ENCODE data around the gene TP53.
"Not testable (repeated sequence)": the region's sequence is repeated elsewhere in the genome, so short reads cannot be mapped to it uniquely, and the experiment has no call there.

TP53 gene

DNA sequence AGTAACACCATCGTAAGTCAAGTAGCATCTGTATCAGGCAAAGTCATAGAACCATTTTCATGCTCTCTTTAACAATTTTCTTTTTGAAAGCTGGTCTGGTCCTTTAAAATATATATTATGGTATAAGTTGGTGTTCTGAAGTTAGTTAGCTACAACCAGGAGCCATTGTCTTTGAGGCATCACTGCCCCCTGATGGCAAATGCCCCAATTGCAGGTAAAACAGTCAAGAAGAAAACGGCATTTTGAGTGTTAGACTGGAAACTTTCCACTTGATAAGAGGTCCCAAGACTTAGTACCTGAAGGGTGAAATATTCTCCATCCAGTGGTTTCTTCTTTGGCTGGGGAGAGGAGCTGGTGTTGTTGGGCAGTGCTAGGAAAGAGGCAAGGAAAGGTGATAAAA lies 14.1 kb downstream of the TP53 start:
- no peak for DNase-seq

DNA sequence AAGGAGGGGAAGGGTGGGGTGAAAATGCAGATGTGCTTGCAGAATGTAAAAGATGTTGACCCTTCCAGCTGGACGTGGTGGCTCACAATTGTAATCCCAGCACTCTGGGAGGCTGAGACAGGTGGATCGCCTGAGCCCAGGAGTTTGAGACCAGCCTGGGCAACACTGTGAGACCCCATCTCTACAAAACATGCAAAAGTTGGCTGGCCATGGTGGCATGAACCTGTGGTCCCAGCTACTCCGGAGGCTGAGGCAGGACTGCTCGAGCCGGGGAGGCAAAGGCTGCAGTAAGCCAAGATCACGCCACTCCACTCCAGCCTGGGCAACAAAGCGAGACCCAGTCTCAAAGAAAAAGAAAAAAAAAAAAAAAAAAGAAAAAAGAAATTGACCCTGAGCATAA lies 18.8 kb downstream of the TP53 start:
- no peak for DNase-seq

DNA sequence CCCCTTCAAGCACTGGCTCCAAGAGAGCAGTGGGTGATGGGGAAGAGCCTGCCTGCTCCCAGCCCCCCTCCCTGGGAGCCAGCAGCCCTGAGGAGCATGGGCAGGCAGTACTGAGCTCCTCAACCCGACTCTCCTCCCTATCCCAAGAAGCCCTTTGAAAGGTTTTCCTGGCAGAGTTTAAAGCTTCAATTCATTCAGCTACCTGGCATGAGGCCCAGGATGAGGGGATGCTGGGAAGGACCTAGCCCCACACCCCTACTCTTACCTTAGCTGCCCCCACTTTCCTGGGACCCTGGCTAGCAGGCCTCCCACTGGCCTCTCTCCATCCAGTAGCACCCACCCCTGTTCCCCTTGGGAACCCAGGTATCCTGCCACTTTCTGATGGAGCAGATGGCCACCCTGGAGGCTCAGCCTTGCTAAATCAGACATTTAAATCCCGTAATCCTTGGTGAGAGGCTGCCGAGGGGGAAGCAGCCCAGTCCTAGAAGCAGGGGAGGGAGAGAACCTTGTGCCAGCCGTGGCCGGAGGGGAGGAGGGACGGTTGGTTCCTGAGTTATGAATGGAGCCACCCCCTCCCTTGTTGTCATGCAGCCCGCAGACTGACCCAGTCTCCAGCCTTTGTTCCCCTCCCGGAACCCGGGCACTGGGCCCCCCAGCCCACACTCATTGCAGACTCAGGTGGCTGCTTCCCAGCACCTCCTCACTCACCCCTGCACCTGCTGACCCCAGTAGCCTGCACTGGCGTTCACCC lies 19.5 kb downstream of the TP53 start:
- no peak for DNase-seq

DNA sequence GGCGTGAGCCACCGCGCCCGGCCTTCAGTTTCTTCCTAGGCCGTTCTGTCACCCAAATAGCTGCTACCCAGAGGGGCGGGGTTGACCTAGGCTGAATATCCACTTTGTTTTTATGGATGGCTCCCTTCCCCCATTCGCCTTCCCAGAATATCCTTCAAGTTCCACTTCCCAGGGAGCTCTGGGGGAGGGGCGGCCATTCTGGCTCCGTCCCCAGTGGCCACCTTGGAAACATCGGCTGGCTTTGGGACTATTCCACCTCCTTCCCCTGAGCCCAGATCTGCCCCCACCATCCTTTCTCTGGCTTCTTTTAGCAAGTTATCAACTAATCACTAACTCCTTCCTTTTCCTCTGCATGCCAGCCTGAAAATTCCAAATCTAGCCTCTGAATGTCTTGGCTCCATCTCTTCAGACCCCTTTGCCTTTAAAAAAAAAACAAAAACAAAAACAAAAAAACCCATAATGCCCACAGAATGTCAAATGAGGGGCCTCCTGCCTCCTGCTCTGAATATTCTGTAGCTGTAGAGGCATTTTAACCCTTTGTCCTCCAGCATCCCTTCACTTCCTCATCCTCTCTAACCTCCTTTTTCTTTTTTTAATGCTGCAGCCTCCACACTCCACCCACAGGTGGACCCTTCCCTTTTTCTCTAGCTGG lies 30.2 kb downstream of the TP53 start:
- no peak for DNase-seq

DNA sequence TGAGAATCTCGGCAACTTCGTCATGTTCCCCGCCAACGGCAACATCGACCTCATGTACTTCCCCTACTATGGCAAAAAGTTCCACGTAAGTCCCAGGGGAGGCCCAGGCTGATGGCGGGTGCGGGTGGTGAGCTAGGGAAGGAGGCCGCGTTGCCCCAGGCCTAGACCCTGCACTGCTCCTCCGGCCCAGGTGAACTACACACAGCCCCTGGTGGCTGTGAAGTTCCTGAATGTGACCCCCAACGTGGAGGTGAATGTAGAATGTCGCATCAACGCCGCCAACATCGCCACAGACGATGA lies 31.8 kb downstream of the TP53 start:
- no peak for DNase-seq

DNA sequence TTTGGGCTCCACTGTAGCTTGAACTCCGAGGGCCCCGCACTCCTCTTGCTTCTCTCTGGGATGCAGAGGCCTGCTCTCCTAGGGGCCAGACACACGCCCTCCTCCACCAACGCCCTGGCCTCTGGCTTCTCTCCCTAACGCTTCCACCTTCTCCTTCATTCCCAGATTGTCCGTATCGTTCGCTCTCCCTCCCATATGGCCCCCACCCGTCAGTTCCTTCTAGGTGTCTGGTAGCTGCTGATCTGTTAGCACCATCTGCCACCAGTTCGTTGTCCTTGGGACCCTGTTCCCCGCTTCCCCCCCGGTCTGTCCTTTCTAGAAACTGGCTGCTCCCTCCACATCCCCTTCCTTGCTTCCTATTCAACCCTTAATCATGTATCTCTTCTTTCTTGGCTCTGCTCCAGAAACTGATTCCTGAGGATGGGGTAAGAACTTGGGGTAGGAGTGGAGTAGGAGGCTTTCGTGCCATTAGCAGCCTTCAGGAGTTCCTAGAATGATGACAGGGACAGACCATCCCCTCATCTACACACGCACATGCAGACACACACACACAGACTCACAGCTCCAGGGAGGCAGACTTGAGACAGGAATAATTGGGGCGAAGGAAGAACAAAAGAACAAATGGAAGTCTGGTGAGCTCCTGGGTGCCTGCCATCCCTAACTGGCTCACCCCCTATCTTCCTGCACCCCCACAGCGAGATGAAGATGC lies 32.3 kb downstream of the TP53 start:
- DNase-seq: no peak

DNA sequence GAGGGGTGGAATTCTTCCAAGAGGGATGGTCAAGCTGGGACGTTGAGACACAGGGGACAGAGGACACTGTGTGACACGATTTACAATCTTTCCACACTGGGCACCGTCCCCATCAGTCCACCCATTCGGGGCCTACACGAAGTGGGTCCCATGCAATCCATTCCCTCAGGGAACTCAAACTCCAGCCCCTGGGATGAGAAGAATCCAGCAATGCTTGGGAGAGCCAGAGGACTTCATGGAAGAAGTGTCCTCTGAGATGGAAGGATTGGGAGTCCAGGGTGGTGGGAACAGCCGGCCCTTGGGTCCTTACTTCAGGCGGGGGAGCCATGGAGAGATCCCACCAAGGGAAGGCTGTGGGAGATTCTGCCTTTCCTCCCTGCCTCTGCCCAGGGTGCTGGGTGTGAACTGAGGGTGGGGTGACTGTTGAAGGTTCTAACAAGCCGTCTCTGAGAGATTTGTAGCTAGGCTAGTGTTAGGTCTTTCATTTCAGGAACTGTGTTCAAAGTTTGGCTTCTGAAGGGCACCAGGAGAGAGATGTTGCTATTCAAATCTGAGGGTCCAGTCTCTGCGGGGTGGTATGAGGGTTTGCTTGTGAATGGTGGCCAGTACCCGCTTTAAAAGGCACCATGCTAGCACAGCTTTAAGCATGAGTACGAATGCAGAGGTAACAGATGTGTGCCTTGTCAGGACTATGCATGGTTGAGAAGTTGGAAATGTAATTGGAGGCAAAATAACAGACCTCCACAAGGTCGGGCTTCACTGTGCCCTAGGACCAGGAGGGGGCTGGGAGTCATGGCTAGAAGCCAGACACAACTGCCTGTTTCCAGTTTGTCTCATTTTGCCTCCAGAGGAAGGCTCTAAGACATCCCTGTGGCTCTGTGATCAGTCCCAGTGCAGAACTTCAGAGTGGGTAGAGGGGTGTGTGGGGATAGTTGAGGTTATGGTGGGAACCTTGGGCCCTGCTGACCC lies 34.6 kb downstream of the TP53 start:
- no peak for DNase-seq

DNA sequence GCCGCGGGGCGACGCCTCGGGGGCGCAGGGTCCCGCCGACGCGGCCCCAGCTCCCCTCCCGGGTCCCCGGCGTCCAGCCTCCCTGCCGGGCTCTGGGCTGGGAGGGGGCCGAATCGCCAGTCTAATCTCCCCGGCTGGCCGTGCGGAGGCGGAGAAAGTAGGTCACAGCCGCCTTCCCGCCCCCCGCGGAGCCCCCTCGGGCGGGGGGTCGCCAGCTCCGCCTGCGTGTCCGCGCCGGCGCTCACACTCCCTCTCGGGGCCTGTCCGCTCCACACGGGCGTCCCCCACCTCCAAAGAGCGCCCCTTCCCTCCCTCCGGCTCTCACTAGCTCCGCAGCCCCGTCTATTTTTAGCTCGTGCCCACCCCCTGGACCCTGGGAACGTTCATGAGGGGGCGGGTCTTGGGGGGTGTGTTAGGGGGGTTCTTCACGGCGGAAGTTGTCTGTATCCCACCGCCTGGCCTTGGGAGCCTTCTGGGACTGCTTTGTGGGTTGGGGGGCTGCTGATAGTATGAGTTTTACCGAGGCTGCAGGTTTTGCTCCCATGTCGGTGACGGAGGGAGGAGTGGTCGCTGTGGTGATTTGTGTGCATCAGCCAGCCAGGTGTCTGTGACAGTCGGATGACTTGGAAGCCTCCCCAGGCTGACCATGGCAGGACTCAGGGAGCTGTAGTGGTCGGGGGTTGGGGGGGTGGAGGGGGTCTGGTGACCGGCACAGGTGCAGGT lies 35.5 kb downstream of the TP53 start:
- no peak for DNase-seq

DNA sequence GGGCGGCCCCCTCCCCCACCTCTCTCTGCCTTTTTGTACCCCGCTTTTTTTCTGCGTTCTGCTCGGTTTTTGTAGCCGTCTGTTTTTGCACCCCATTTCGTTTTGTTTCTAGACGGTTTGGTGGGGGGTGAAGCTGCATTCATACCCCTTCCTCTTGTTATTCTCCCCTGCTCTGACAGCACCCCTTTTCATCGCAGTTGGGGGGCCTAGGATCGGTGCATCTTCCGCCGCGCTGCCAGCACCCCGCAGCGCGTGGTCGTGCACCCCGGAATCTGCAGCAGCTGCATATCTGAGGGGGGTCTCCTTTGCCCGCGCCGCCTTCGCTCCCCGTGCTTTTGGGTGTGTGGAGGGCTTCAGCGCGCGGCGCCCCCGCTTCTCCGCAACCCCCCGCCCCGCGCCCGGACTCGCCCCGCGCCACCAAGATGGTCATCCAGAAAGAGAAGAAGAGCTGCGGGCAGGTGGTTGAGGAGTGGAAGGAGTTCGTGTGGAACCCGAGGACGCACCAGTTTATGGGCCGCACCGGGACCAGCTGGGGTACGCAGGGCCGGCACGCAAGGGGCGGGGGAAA lies 36.1 kb downstream of the TP53 start:
- DNase-seq: no peak

DNA sequence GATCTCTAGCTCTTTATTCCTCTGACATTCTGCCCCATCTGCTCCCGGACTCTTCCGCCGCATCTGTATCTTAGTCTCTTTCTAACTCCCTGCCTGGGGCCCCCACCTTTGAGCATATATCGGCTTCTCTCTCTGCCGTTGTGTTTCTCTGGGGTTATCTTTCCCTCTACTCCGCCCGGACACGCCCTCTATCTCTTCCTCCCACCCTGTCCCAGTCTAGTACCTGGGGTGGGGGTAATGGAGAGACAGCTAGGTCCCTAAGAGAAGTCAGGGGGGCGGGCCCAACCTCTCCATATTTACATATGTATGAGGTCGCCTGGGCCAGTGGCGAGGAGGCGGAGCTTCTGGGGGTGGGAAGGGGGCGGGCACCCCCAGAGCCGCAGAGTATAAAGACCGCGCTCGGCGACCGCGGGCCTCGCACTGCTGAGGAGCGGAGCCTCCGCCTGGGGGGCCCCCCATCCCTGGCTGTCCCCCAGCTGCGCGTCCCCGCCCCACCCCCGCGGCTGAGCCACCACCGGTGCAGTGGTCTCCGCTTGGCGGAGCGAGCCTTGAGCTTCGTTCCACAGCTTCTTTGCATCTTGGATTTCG lies 36.7 kb downstream of the TP53 start, which contains the start of gene ATP1B2:
TSS of gene ATP1B2 (plus strand) at position 418 of the 588 bp plus-strand sequence. CDS start 593 bp downstream, outside the sequence.
- peak; percentile 36 for DNase-seq

DNA sequence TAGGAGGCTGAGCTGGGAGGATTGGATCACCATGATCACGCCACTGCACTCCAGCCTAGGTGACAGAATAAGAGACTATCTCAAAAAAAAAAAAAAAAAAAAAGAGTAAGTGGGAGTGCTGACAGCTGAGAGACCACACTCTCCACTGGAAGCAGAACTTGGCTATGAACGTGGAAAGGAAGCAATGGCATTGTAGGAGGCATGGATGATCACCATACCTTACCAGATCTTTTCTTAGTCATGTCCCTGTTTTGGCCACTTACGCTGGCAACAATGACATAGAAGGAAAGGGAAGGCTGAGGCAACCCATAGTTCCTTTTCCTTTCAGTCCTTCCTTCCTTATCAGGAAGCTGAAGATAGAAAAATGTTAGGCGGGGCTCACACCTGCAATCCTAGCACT lies 40.3 kb downstream of the TP53 start:
- no peak for DNase-seq

DNA sequence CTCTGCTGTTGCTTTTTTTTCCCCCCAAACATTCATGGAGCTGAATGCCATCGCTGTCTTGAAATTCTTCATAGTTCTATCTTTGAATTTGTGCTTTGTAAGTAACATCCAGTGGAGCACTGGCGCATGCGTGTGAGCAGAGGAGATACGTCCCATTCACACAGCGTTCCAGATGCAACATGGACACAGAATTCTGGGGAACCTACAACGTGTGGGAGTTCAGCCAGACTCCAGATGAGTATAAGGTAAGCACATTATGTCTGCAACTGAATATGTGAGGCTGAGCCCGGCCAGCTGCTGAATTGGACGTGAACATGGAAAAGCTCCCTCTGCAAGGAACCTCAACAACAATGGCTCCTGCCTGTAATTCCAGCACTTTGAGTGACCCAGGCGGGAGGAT lies 40.8 kb downstream of the TP53 start:
- no peak for DNase-seq

DNA sequence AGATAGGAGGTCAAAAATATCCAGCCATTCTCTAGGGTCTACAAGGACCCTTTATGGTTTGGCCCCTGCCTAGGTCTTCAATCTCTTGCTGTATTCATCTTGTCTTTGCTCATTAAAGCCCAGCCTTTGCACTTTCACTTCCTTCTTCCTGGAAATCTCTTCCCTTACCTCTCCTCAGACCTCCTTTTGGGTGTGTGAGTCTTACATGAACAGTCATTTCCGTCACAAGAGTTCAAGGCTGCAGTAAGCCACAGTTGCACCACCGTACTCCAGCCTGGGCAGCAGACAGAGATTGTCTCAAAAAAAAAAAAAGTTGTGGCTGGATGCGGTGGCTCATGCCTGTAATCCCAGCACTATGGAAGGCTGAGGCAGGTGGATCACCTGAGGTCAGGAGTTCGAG lies 42.5 kb downstream of the TP53 start:
- no peak for DNase-seq

DNA sequence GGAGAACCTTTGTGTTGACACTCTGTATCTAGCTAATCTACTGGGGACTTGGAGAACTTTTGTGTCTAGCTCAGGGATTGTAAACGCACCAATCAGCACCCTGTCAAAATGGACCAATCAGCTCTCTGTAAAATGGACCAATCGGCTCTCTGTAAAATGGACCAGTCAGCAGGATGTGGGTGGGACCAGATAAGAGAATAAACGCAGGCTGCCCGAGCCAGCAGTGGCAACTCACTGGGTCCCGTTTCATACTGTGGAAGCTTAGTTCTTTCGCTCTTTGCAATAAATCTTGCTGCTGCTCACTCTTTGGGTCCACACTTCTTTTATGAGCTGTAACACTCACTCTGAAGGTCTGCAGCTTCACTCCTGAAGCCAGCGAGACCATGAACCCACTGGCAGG lies 45.7 kb downstream of the TP53 start:
- DNase-seq: not testable (repeated sequence)

DNA sequence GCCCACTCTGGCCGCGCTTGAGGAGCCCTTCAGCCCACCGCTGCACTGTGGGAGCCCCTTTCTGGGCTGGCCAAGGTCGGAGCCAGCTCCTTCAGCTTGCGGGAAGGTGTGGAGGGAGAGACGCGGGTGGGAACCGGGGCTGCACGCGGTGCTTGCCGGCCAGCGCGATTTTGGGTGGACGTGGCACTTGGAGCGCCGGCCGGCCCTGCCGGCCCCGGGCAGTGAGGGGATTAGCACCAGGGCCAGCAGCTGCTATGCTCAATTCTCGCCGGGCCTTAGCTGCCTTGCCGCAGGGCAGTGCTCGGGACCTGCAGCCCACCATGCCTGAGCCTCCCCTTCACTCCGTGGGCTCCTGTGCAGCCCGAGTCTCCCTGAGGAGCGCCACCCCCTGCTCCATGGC lies 46.5 kb downstream of the TP53 start:
- no peak for DNase-seq

DNA sequence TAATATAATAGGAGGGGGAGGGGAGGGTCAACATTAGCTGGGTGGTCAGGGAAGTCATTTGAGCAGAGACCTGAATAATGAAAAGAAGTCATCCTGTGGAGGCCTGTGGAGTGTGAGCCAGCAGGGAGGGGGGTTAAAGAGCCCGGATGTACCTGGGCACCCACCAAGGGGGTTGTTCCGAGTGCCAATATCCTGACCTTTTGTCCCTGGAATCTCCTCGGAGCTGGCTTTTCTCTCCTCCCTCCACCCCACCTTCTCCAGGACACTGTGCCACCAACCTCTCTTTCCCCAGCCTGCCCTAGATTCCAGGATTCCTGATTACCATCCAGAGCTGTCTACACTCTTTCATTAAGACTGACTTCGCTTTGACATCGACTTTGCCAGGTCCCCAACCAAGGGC lies 51.1 kb downstream of the TP53 start:
- no peak for DNase-seq

DNA sequence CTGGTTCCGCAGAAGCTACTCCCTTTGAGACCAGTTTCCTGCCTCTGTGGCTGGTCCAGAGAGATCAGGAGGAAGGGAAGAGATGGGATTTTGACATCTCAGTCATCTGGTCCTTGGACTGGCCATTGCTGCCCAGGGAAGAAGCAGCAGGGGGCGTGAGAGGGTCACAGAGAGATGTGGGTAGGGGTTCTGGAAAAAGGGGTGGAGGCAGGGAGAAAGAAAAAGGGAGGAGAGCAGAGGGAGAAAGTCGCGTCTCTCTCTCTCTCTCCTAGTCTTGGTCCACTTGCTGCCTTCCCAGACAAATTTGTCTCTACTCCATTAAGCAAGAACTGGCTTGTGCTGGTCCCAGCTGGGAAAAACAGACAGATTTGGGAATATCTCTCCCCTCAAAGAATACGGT lies 52.9 kb downstream of the TP53 start:
- DNase-seq: no peak

DNA sequence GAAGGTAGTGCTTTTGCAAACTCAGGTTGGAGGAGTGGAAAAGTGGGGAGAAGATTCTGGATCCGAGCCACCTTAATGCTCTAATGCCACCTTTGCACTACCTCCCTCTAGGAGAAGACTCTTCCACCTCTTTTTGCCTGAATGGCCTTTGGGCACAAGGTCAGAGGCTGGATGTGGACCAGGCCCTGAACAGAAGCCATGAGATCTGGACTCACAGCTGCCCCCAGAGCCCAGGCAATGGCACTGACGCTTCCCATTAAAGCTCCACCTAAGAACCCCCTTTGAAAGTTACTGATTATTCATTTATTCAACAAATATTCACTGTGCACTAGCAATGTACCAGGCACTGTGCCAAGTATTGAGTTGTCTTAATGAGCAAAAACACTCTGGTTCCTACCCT lies 54.2 kb downstream of the TP53 start:
- no peak for DNase-seq

DNA sequence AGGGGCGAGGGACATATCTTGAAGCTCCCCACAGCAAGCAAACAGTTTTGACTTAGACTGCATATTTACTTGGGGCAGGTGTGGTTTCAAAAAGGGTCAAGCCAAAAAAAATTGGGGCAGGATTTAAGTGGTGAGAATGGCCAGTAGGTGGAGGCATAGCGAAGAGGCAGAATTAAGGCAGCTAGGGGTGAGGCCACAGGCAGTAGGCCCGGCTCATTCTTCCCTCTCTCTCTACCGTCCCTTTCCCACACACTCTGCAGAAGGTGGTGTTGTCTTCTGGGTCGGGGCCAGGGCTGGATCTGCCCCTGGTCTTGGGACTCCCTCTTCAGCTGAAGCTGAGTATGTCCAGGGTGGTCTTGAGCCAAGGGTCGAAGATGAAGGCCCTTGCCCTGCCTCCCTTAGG lies 54.8 kb downstream of the TP53 start:
- DNase-seq: no peak

DNA sequence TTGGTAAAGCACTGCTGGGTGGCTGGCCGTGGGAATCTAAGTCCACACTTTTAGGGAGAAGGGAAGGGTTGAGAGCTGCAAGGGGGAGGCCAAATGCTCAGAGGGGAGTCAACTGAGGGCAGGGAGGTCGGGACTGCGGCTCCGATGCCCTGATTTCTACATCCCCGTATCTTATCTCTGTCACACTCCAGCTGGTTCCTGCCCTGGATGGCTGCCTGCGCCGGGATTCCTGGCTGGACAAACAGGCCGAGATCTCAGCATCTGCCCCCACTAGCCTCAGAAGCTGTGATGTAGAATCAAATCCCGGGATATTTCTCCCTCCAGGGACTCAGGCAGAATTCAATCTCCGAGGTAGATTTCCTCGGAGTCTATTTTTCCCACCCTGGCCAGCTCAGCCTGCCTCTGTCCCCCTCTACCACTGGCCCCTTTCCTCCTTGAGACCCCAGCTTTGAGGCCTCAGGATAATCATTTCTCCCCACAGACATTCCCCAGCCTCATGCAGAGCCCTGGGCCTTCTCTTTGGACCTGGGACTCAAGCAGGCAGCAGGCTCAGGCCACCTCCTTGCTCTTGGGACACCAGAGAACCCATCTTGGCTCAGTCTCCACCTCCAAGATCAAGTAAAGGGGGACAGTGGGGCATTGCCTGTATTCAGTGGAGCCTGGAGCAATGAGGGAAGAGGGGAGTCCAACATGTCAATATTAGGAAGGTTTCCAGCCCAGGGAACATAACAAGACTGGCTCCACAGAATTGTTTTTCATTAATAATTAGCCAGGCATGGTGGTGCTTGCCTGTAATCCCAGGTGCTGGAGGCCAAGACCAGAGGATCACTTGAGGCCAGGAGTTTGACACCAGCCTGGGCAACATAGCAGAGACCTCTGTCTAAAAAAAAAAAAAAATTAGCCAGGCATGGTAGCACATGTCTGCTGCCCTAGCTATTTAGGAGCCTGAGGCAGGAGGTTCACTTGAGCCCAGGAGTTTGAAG lies 55.6 kb downstream of the TP53 start:
- no peak for DNase-seq
